ENCODE results near the gene BTN1A1. TPM values are rescaled to one million over a fixed set of nuclear protein-coding genes. Genes with fewer than 3 reads are reported as not detected.
A peak's percentile ranks its signal among the peaks of the same experiment; 100 is the strongest.

Gene BTN1A1
- total and polyA plus RNA-seq, 9 of the 15 experiments (the other 6 are each of a cell fraction or from before 2014, with no cell fraction given) = 0.01 to 0.15 (median 0.06) TPM; not detected in 4

DNA sequence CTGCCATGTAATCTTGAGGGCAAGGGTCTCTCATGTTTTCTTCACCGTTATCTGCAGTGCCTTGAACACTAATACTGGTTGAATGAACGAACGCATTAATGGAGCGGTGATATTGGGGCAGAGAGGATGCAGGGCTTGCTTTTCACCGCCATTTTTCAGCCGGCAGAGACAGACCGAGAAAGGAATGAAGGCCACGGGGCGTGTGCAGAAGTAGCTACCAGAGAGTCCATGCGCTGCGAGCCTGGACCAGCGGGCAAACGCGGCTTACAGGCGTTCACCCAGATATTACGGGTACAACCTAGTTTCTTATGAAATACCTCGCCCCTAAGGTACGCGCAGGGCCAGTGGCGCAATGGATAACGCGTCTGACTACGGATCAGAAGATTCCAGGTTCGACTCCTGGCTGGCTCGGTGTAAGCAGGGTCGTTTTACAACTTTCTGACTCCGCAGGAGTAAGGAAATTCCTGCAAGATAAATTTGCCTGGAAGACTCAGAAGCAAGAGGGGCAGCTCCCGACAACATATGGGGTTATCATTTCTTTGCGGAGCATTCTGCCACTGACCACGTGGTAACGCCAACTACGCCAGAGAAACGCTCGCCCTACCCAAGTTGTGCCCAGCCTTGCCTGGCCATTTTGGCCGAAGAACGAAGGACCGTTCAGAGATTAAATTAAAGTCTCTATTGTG is 37.2 kb downstream of the BTN1A1 start (continued):
- TF ChIP-seq, protein P1, sequence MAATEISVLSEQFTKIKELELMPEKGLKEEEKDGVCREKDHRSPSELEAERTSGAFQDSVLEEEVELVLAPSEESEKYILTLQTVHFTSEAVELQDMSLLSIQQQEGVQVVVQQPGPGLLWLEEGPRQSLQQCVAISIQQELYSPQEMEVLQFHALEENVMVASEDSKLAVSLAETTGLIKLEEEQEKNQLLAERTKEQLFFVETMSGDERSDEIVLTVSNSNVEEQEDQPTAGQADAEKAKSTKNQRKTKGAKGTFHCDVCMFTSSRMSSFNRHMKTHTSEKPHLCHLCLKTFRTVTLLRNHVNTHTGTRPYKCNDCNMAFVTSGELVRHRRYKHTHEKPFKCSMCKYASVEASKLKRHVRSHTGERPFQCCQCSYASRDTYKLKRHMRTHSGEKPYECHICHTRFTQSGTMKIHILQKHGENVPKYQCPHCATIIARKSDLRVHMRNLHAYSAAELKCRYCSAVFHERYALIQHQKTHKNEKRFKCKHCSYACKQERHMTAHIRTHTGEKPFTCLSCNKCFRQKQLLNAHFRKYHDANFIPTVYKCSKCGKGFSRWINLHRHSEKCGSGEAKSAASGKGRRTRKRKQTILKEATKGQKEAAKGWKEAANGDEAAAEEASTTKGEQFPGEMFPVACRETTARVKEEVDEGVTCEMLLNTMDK (IDR thresholded peaks at IDR 0.05; ENCODE audit: borderline replicate concordance, insufficient read depth, low read depth, low read length, poor library complexity, severe bottlenecking) = no peak
- peak; percentile 81; the same call in 1 of the 2 replicates for TF ChIP-seq RFX5 (IDR thresholded peaks at IDR 0.05; ENCODE audit: low read depth, low read length)
- no peak for TF ChIP-seq ZNF12 (CRISPR knock-in tag; IDR thresholded peaks at IDR 0.05)
- no peak for TF ChIP-seq ELF1 (tag; IDR thresholded peaks at IDR 0.05)
- TF ChIP-seq CEBPZ (IDR thresholded peaks at IDR 0.05; ENCODE audit: borderline replicate concordance, low read depth, low read length) = no peak; the same call in 1 of the 2 replicates
- 0 out of 2 replicates have a peak, but pooled peaks have one; percentile 62 for TF ChIP-seq ZNF76 (CRISPR knock-in tag; IDR thresholded peaks at IDR 0.05; ENCODE audit: borderline replicate concordance)
- TF ChIP-seq NR4A1 (CRISPR knock-in tag; IDR thresholded peaks at IDR 0.05) = 0 out of 2 replicates have a peak, but pooled peaks have one; percentile 72
- peak; percentile 21; the same call in 1 of the 2 replicates for TF ChIP-seq NR4A1 (tag; IDR thresholded peaks at IDR 0.05)
- peak in 1 of 2 experiments; percentile 67 for TF ChIP-seq NCOA2 (IDR thresholded peaks at IDR 0.05; ENCODE audit: partially characterized antibody in 2 of 2)
- TF ChIP-seq ARHGAP35 (IDR thresholded peaks at IDR 0.05; ENCODE audit: partially characterized antibody) = no peak
- TF ChIP-seq TCFL5 (CRISPR knock-in tag; conservative IDR thresholded peaks at IDR 0.05) = no peak
- no peak for TF ChIP-seq NELFE (IDR thresholded peaks at IDR 0.05; ENCODE audit: insufficient read depth, insufficient read length)
- TF ChIP-seq DMBX1 (CRISPR knock-in tag; IDR thresholded peaks at IDR 0.05; ENCODE audit: borderline replicate concordance) = peak; percentile 39; the same call in 1 of the 2 replicates
- TF ChIP-seq ILF3 (IDR thresholded peaks at IDR 0.05; ENCODE audit: borderline replicate concordance) = 0 out of 2 replicates have a peak, but pooled peaks have one; percentile 23
- no peak for TF ChIP-seq ZNF695 (CRISPR knock-in tag; IDR thresholded peaks at IDR 0.05)
- TF ChIP-seq E2F3 (CRISPR knock-in tag; IDR thresholded peaks at IDR 0.05) = no peak
- TF ChIP-seq CCAR2 (IDR thresholded peaks at IDR 0.05; ENCODE audit: low read depth, low read length) = no peak
- TF ChIP-seq CTCF (IDR thresholded peaks at IDR 0.05 in 2 of 3, conservative IDR thresholded peaks at IDR 0.05 in 1 of 3; ENCODE audit: insufficient read depth in 2 of 3, low read depth in 1 of 3, low read length in 3 of 3) = peak in 1 of 3 experiments; percentile 2; a peak in 1 of 6 replicates
- peak; percentile 79 for TF ChIP-seq GATAD2B (IDR thresholded peaks at IDR 0.05; ENCODE audit: borderline replicate concordance)
- TF ChIP-seq TCF7L2 (IDR thresholded peaks at IDR 0.05; ENCODE audit: low read depth, low read length) = no peak
- TF ChIP-seq POLR2B (IDR thresholded peaks at IDR 0.05; ENCODE audit: low read depth, partially characterized antibody) = no peak
